Transverse colon (tissue), 4 donors: ENCODE measurements around the gene SRP9. TPM values are rescaled to one million over a fixed set of nuclear protein-coding genes. Genes with fewer than 3 reads are reported as not detected.

Experiments
- DNase-seq: peaks from one replicate; pipeline ENCODE4 v3.0.0-alpha.2; 2019
- H3K27ac ChIP-seq, 4 donors: fragments of 200-600 bp; sonication (generic); 2 replicates each; pipeline ENCODE4 v1.5.1; 2016 to 2018; ENCODE audit warnings: inconsistent platforms in 4 of 4
- H3K27me3 ChIP-seq: fragments of 200-600 bp; sonication (generic); 2 replicates; pipeline ENCODE4 v1.5.1; 2017; ENCODE audit warnings: inconsistent platforms
- H3K36me3 ChIP-seq, 4 donors: fragments of 200-600 bp; sonication (generic); 2 replicates each; pipeline ENCODE4 v1.5.1; 2017 to 2019; ENCODE audit warnings: inconsistent platforms in 4 of 4
- H3K4me1 ChIP-seq, 4 donors: fragments of 200-600 bp; sonication (generic); 2 replicates each; pipeline ENCODE4 v1.5.1; 2017 to 2020; ENCODE audit warnings: inconsistent platforms in 4 of 4
- H3K4me3 ChIP-seq, 4 donors: fragments of 200-600 bp; sonication (generic); 1 replicate in 1 of 4; 2 replicates in 3 of 4; pipeline versions ENCODE4 v1.5.1 to v1.6.1; 2017 to 2019; ENCODE audit warnings: inconsistent platforms in 4 of 4
- H3K9me3 ChIP-seq, 2 donors: fragments of 200-600 bp; sonication (generic); 2 replicates each; pipeline ENCODE4 v1.5.1; 2017 to 2019; ENCODE audit warnings: inconsistent platforms in 2 of 2
- CTCF ChIP-seq, 5 experiments: fragments of 200-600 bp in 3 of 5; fragments of 450-650 bp in 2 of 5; sonication (generic) in 3 of 5; IDR thresholded peaks; 1 replicate in 2 of 5; 2 replicates in 3 of 5; pipeline ENCODE4 v1.5.1; 2016 to 2017; ENCODE audit warnings: antibody characterized with exemption in 5 of 5, inconsistent platforms in 3 of 5, mild to moderate bottlenecking in 2 of 5, moderate library complexity in 1 of 5
- EP300 ChIP-seq: sonication (generic); formaldehyde crosslinking; IDR thresholded peaks from one replicate; pipeline ENCODE4 v1.6.1; 2017; ENCODE audit warnings: antibody characterized with exemption, low read depth
- POLR2A ChIP-seq: fragments of 450-650 bp; IDR thresholded peaks from one replicate; pipeline ENCODE4 v1.6.1; 2016; ENCODE audit warnings: antibody characterized with exemption, mild to moderate bottlenecking, moderate library complexity
- POLR2AphosphoS5 ChIP-seq, 3 donors: sonication (generic); formaldehyde crosslinking; IDR thresholded peaks; one replicate each; pipeline ENCODE4 v1.6.1; 2016; ENCODE audit warnings: antibody characterized with exemption in 3 of 3
- WGBS, 2 donors: methylation state at CpG; one replicate each; pipeline ENCODE4 v1.1.5; 2018; ENCODE audit warnings: low coverage in 1 of 2; 5-methylcytosine and 5-hydroxymethylcytosine counted together
- in situ Hi-C, 4 donors: fragments of 200-750 bp; cut with MboI; loops; one replicate each; pipeline versions ENCODE4 v1.15.0 to v1.15.1; 2017; ENCODE audit warnings: low sequenced_read_pairs in 3 of 4, low pct_ligation_motif_present in 1 of 4, low pct_unique_long_range_greater_than_20kb in 1 of 4
- intact Hi-C: fragments of 100-400 bp; cut with DNase I; formaldehyde crosslinking; loops from one replicate; pipeline ENCODE4 v1.15.1; 2023; ENCODE audit warnings: low total_unique reads
- total RNA-seq, 4 donors: library from RNA; depleted of rRNA; stranded (reverse); fragments of >200 nt; gene quantifications; one replicate each; pipeline ENCODE4 v1.1.0, GENCODE V29; 2016

The SRP9 gene
- total RNA-seq, 4 donors from 2014 or later: 42.3 to 208 (median 117) TPM

GRCh38 chr1:225736437-225737098 is 41.1 kb upstream of the SRP9 start:
- Histone ChIP-seq H3K36me3 (no peaks in the 10 kb centered on the region), H3K27ac (peak overlapping the region; percentile 36 to 54 (median 53)), H3K9me3 (no peaks in the 10 kb centered on the region), H3K4me1 (peaks cover 0 to 12% (median 4%) of the 10 kb centered on the region in 4 donors), H3K4me3 (no peak overlapping the region), H3K27me3 (no peaks in the 10 kb centered on the region)
- TF ChIP-seq POLR2AphosphoS5 (IDR thresholded peaks at IDR 0.05) (no peak), CTCF (IDR thresholded peaks at IDR 0.05) (no peak), EP300 (no peak)
- intact Hi-C loops: no loop called here
- in situ Hi-C loops: no loop called here
- WGBS, 2 donors: 84% methylated on average over 4 to 9 of the region's 10 CpGs
- no peak for DNase-seq

- Histone ChIP-seq H3K4me3 (no peak overlapping the region), H3K27ac (no peak overlapping the region), H3K4me1 (peaks cover 0 to 12% (median 4%) of the 10 kb centered on the region in 4 donors), H3K9me3 (no peaks in the 10 kb centered on the region), H3K27me3 (no peaks in the 10 kb centered on the region), H3K36me3 (no peaks in the 10 kb centered on the region)
- 33 to 62% methylated on average over 1 to 3 of the region's 3 CpGs for WGBS, 2 donors
- in situ Hi-C loops (no loop called here), intact Hi-C loops (no loop called here)
- TF ChIP-seq EP300: no peak
- no peak for TF ChIP-seq POLR2A
- TF ChIP-seq CTCF (IDR thresholded peaks at IDR 0.05): no peak
- TF ChIP-seq POLR2AphosphoS5 (IDR thresholded peaks at IDR 0.05): no peak
- no peak for DNase-seq
These were observed 40.5 kb upstream of the SRP9 start for GRCh38 chr1:225737161-225737560.

GRCh38 chr1:225737866-225738265 is 39.8 kb upstream of the SRP9 start:
- Histone ChIP-seq H3K4me1 (peaks cover 0 to 12% (median 4%) of the 10 kb centered on the region in 4 donors), H3K27ac (no peak overlapping the region), H3K4me3 (no peak overlapping the region), H3K36me3 (no peaks in the 10 kb centered on the region), H3K27me3 (no peaks in the 10 kb centered on the region), H3K9me3 (no peaks in the 10 kb centered on the region)
- in situ Hi-C loops (no loop called here), intact Hi-C loops (no loop called here)
- no peak for TF ChIP-seq POLR2AphosphoS5 (IDR thresholded peaks at IDR 0.05)
- no peak for TF ChIP-seq CTCF (IDR thresholded peaks at IDR 0.05)
- TF ChIP-seq POLR2A: no peak
- TF ChIP-seq EP300: no peak
- 81 to 100% methylated on average over 3 of the region's 3 CpGs for WGBS, 2 donors
- DNase-seq: no peak

- WGBS, 2 donors: 79 to 100% methylated on average over 1 to 2 of the region's 2 CpGs
- no peak for TF ChIP-seq CTCF (IDR thresholded peaks at IDR 0.05)
- TF ChIP-seq POLR2AphosphoS5 (IDR thresholded peaks at IDR 0.05): no peak
- TF ChIP-seq EP300: no peak
- no peak for TF ChIP-seq POLR2A
These were observed 38.9 kb upstream of the SRP9 start for GRCh38 chr1:225738763-225739162.

More at GRCh38 chr1:225738763-225739162, 38.9 kb upstream of the SRP9 start:
- Histone ChIP-seq H3K27ac (no peak overlapping the region), H3K36me3 (no peaks in the 10 kb centered on the region), H3K9me3 (no peaks in the 10 kb centered on the region), H3K4me1 (peaks cover 0 to 12% (median 4%) of the 10 kb centered on the region in 4 donors), H3K4me3 (no peak overlapping the region), H3K27me3 (no peaks in the 10 kb centered on the region)
- intact Hi-C loops (no loop called here), in situ Hi-C loops (no loop called here)
- DNase-seq: no peak
